GM21528 (cell line): Measurements from ENCODE around the gene WDSUB1.

Experiments
- ATAC-seq: cut with Tn5 transposase; IDR thresholded peaks from one replicate; pipeline ENCODE4 v1.9.1; 2021; ENCODE audit warnings: mild to moderate bottlenecking, moderate library complexity; ENCODE audit not compliant: unreplicated experiment, low FRiP score

Gene WDSUB1

GRCh38 chr2:159270744-159271379, 15.6 kb downstream of the WDSUB1 start:
- ATAC-seq = no peak

DNA sequence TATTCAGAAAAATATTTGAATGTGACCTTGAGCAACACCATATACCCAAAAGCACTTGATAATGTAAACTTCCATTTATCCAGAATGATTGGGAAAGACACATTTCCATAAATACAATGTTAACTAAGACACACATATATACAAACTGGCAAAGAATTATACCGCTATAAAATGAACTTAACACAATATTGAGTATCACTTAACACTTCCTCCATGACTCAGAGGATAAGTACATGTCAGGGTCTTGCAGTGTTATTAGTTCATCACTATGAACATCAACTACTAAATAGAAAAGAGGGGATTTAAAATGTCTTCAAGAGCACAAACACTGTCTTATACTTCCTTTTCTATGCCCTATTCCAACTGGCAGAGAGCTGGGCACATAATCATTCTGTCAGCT, 18.6 kb downstream of the WDSUB1 start:
- no peak for ATAC-seq

DNA sequence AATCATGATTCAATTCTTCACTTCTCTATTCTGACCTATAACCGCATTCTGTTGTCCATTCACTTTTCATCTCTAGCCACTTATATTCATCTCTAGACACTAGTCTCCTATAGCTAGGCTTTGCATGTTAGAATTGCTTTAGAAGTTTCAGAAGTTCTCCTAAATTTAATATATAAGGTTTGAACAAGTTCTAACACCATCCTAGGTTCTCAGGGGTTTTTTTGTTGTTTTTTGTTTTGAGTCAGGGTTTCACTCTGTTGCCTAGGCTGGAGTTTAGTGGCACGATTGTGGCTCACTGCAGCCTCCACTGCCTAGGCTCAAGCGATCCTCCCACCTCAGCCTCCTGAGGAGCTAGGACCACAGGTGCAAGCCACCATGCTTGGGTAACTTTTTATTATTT, 19.9 kb downstream of the WDSUB1 start:
- ATAC-seq = no peak

GRCh38 chr2:159265171-159265576, 21.3 kb downstream of the WDSUB1 start:
- no peak for ATAC-seq

- no peak for ATAC-seq
These were observed 23.6 kb downstream of the WDSUB1 start for GRCh38 chr2:159262904-159263303.

DNA sequence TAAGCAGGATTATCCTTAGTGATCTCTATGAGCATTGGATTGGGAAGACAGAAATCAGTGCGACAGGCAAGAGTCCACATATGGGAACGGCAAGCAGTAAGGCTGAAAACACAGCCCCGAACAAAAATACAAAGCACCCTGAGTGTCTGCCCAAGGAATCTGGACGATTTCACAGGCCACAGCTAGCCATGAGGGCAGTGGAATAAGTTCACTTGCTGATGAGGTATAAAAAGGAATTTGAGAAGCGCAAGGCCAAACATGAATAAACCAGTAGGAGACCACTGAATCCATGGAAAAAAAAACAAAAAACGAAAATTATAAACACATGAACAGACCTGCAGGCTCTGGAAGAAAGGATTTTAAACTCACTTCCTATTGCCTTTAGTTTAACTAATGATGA, 24.3 kb downstream of the WDSUB1 start:
- ATAC-seq = no peak

DNA sequence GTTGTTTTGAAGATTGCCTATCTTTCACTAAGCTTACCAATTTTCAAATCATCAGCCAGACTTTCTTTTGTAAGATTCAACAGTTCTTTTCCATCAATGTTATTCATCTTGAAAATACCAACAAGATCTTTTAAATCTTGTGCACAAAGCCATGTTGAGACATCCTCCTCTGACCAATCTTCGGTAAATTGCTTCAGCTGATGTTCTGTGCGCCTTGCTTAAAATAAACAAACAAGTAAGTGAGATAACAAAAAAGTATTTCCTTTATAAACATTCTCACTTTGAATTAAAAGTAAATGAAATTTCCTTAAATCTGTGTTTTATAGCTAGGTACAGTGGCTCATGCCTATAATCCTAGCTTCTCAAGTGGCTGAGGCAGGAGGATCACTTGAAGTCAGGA, 30.3 kb downstream of the WDSUB1 start:
- no peak for ATAC-seq

DNA sequence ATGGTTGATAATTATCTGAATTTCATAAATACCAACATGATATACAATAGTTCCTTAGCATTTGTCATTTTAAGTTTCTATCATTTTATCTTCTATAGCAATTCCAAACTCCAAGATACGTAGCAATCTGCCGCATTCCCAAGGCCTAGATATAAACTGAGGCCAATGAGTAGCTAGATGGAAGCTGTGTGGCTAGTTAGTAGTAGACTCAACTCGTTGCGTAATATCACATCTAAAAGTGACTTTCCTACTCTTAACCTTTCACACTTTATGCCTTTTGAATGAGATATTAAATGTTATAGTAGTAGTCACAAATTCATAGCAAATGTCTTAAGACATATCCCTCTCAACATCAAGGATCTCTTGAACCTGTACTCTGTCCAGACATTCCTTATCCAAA, 33.6 kb downstream of the WDSUB1 start:
- no peak for ATAC-seq

- ATAC-seq = no peak
These were observed 35.0 kb downstream of the WDSUB1 start for GRCh38 chr2:159251296-159252173.

GRCh38 chr2:159249990-159250715, 36.4 kb downstream of the WDSUB1 start:
- ATAC-seq = peak; percentile 73

GRCh38 chr2:159246325-159246988, 40.0 kb downstream of the WDSUB1 start:
- no peak for ATAC-seq

DNA sequence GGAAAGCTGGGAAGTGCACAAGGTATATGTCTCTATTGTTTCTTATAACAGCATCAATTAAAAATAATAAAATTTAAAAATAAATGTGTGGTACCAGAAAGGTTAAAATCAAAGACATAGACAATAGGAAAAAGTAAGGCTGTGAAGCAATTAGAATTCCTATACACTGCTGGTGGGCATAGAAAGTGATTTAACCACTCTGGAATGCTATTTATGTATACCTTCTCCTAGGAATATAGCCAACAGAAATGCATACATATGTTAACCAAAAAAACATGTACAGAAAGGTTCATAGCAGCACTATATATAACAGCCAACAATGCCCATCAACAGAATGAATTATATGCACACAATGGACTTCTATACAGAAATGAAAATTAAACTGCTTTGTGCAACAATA, 43.0 kb downstream of the WDSUB1 start:
- no peak for ATAC-seq

GRCh38 chr2:159234868-159235267, 51.6 kb downstream of the WDSUB1 start:
- no peak for ATAC-seq

DNA sequence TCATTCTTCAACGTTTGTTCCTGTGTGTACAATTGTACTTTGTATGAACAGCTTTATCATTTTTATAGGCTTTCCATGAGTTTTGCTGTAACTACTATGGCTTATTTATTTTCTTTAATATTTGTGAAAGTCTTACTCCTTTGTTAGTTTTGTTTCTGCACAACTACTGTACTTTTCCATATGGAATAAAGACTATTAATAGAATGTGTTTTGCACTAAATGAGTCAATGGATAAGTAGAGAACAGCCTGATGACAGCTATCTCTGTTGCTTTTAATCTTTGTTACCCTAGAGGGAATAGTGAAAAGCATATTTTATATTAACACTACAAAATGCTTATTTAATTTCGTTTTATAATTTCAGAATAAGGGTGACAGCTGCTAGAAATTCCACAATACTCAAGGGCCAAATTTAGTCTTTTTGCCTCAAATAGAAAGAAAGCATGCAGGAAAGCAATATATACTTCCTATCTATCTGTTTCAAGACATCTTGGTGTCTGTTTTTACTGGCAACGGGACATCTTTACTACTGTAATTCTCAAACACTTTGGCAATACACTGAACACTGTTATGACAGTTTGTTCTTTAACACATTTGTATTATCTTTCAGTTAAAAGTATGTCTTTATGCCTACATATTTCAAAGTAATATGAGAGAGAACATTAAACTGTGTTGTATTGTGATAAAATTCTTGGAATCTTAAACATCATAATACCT, 53.9 kb downstream of the WDSUB1 start:
- ATAC-seq = no peak

- ATAC-seq = no peak
These were observed 56.2 kb downstream of the WDSUB1 start for GRCh38 chr2:159230145-159230877.

- ATAC-seq = no peak
These were observed 56.9 kb downstream of the WDSUB1 start for GRCh38 chr2:159229476-159230144.

GRCh38 chr2:159228081-159228581, 58.4 kb downstream of the WDSUB1 start:
- no peak for ATAC-seq

DNA sequence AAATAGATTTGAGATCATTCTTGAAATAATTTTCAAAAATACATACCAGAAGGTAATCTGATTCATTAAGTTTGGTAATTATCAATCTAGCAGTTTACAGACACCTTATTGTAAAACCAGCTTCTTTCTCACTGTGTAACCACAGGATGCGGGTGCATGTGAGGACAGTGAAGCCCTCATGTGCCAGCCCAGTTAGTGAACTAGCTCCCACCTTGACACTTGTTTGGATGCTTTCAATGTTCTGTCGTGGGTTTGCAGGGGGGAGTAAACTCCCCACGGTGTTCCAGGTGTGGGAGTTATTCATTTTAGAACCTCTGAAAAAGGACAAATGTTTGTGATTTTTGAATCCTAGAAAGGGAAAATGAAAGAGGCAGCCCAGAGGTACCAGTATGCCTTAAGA, 59.0 kb downstream of the WDSUB1 start:
- ATAC-seq = no peak
